Anterior cingulate cortex (tissue), 58 donors: ENCODE results near the gene NAV2.
"Not testable (repeated sequence)": the region's sequence is repeated elsewhere in the genome, so short reads cannot be mapped to it uniquely, and the experiment has no call there.

Source experiments
- DNase-seq, 58 donors: peaks; one replicate each; lab custom pipeline; 2025; lab: John Stamatoyannopoulos, UW

NAV2 gene

DNA sequence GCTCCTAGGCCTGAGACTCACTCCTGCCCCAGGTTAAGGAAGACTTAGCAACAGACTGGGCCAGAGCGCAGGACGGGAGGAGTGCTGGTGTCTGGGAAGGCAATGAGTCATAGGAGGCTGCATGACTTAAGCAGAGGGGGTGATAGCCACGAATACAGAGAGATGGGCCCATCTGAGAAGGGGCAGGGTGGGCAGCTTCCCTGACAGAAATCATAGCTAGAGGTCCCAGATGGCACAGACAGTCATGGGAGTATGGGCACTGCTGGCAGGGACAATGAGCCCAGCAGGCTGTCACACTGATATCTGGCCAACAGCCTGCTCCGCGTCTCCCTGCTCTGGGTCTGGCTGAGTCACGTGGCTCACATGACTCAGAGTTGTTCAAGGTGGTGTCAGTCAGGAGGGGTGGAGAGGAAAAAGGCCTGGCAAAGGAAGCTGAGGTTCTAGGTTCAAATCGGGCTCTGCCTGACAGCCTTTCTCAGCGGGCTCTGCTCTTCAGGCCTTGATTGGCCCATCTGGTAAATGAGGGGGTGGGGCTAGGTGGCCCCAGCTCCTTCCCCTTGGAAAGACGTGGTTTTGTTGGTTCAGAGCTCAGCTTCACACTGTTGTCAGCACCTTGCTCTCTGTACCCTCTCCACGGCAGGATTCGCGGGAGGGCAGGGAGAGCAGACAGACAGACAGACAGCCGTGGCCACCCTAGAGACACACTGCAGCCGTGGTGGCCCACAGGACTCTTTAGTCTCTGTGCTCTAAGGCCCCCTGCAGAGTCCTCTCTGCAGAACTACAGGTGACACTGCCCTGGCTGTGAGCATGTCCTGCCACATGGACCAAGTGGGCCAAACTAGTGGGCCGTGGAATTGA, 399.9 kb downstream of the NAV2 start:
- peak in 55 of 58 donors; percentile 17 to 88 (median 63) for DNase-seq

DNA sequence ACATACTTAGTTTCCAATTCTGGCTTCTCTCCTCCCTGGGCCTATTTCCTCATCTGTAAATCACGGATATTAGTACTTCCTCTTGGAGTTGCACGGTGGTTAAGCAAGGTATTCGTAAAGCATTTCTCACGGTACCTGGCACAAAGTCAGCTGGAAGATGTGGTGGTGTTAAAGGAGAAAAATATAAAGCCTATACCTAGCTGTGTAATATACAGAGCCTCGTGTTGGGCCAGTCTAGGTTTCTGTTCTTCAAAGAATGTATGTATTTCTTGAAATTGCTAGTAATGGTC, 400.5 kb downstream of the NAV2 start:
- DNase-seq, result no peak

DNA sequence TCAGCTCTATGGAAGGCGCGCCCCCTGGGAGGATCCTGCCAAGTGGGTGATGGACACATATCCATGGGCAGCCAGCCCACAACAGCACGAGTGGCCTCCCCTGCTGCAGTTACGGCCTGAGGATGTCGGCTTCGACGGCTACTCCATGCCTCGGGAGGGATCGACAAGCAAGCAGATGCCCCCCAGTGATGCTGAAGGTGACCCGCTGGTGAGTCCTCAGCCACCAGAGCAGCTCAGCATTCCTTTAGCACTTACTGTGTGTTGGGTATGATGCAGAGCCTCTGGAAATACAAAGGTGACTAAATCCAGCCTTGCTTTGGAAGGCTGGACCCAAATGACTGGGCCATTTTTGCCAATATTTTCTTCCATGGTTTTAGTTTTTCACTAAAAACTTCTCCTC, 402.0 kb downstream of the NAV2 start:
- peak in 1 of 58 donors; percentile 2 for DNase-seq

DNA sequence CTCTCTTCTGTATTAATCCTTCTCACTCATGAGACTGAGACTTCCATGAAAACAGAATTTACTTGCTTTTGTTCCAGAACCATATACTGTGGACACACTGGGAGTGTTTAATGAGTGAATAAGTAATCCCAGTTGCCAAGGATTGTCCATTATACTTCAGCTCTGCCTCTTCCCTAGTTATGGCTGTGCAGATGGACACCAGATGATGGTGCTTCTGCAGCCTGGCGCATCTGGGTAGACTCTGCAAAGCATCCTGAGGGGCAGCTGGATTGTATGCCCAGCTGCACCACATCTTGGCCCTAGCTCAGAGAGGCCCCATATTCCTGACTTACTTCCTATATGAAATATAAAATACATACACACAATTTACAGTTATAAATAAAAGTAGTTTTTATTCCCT, 404.2 kb downstream of the NAV2 start:
- no peak for DNase-seq

DNA sequence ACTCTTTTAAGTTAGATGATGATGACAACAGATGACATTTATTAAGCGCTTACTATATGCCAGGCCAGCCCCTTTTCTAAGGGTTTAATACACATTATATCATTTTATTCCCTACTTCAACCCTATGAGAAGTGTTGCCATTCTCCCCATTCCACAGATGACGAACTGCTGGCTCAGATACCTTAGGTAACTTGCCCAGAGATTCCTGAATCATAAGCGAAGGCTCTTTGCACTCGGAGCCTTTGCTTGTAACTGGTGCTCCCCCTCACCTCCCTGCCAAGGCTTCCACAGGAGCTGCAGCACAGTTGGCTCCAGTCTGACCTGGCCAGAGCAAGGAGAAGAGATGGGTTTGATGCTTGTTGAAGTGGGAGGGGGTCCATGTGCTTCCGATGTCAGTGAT, 404.7 kb downstream of the NAV2 start:
- no peak for DNase-seq

DNA sequence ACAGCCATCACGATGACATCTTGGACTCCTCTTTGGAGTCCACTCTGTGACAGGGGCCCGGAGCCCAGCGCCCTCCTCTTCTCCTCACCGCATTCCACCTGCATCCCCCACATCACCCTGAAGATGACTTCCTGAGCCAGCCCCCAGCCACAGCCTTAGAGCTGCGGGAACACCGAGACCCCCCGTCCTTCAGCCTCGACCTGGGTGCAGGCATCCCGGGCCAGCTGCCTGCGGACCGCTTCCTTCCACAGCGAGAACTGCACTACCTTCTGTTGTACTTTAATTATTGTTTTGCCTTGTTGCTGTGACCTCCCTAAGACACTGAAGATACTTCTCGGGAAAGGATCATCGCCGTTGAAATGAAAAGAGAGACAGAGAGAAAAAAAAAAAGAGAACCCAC, 405.6 kb downstream of the NAV2 start:
- no peak for DNase-seq

DNA sequence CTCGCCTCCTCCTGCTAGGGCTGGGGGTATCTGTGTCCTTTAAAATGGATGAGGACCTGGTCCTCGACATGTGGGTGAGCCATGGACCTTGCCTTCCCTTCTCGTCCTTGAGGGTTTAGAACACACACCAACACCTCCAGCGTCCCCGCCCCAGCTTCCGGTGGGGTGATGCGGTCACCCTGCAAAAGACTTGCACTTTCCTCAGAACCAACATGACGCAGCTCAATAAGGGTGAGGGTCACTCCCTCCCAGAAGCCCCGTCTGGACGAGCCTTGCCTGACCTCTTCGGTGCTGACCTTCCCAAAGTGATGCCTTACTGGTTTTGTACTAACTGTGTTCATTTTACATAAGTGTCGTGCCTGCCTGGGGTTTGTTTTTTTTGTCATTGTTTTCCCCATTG, 406.7 kb downstream of the NAV2 start:
- no peak for DNase-seq

DNA sequence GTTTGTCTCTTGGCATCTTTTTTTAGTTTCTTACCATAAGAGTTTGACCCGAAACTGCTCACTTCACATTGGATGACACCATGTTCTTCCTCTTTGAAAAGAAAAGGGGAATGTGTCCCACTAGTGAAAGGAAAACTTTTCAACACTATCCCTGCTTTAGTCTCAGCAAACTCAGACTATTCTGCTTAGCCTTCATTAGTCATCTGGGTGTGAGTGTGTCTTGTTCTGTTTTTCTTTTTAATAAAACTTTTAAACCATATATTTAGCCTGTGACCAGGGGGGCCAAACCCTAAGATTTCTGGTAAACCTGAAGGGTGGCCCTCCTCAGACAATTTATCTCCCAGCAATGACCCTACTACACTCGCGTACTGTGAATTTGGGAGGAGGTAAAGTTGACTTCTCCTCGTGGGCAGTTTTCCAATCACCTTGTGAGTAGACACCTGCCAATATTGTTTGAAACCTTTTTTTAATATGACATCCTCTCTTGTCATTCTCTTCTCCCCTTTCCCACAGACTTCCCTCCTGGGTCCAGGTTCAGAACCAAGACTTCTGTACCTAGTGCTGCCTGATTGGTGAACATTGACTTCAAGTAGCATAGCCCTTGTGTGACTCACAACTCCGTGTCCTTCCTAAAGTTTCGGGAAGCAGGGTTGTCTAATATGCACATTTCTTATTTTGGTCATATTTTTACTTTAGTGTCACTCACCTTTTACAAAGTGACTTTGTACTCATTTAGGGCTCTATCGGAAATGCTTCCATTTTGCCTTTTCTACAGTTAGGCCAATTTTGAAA, 407.7 kb downstream of the NAV2 start:
- no peak for DNase-seq

DNA sequence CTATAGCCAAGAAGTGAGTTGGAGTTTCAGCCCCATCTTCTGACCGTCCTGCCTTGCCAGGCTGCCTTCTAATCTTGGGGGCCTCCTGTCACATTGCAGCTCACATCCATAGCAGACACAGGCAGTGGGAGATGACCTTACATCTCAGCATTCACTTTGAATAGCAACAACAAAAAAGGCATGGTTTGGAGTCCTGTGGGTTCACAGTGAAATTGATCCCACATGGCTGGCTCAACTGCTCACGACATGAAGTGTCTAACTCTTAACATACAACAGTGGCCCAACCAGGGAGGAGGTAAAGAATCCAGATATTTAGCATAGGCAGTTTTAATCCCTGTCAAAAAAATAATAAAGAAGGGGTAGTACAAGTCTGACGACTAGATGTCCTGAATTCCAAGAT, 409.5 kb downstream of the NAV2 start:
- no peak for DNase-seq

DNA sequence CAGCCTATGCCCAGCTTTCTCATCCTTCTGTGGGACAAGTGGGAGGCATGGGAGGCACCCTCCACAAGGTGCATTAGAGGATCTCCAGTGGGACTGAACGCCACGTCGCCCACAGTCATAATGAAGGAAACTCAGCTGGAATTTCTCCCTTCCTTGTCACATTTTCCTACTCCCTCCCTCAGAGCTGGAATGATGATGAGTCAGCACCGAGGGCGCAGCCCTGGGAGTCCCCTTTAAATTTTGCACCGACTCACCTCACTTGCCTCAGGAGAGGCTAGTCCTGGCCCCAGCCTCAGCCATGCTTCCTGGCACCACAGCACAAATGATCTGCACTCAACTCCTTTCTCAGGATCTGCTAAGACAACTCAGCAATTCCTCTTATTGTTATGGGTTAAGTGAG, 413.3 kb downstream of the NAV2 start:
- DNase-seq, result peak in 1 of 58 donors; percentile 6

DNA sequence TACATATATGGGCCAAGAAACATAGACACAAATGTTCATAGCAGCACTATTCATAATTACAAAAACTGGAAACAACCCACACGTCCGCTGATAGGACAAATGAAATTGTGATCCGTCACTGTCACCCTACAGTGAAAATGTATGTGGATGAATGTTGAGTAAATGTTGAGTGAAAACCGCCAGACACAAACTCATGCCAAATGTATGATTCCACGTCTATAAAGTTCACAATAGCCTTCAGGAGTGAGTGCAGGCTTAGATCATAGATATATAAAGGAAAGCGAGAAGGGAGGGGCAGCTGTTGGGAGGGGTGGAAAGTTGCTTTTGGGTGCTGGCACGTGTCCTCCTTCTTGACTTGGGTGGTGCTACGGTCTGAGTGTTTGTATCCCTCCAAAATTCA, 414.1 kb downstream of the NAV2 start:
- DNase-seq, result no peak

DNA sequence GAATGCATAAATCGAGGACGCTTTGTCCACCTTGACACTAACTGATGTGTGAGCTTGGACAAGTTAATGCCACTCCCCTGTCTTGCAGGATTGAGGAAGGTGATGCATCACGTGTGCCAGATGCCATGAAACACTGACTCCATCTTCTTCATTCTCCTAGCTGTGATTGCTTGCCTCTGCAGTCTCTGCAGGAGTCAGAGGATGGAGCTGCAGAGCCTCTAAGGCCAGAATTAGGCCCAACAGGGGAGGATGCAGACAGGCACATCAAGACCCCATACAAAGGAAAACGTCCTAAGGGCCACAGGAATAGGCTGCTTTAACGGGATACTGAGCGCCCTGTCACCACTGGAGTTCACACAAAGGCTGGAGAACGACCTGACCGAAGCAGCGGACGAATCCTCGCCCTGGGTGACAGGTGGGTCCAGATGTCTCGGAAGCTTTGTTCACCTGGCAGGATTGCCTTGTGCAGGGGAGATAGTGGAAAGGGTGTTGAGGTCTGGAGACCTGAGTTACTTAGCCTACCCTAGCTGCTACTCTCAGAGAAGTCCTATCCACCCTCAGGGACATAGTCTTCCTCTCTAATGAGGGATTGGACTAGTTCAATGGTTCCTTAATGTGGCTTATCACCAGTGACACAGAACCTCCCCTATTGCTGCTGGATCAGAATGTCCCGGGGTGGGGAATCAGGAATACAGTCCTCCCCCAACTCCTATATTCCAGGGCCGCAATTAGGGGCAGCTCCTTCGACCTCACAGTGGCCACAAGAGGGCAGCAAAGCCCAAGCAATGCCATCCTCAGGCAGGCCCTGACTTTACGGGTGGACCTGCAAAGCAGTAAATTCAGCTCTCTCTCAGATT, 415.3 kb downstream of the NAV2 start:
- DNase-seq, result peak; percentile 9 to 90 (median 62)

DNA sequence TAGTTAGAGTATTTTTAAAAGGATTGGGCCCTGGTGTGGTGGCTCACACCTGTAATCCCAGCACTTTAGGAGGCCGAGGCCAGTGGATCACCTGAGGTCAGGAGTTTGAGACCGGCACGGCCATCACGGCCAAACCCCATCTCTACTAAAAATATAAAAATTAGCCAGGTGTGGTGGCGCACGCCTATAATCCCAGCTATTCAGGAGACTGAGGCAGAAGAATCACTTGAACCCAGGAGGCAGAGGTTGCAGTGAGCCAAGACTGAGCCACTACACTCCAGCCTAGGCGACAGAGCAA, 415.8 kb downstream of the NAV2 start:
- DNase-seq, result not testable (repeated sequence)

DNA sequence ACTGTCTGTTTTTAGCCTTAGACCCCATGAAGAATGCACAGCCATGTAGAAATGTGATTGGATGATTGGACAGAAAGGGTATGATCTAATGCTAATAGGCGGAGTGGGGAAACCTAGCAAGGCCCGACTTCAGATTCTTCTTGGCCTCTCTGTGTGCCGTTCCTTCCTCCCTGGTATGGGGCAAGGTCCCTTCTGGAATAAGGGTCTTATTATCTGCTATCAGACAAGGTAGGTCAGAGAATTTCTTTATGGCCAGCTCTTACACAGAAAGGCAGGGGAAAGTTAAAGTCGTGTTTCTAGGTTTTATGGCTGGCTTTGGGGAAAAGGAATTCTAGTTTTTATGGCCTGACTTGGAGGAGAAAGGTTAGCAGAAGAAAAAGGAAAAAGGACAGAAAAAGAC, 417.0 kb downstream of the NAV2 start:
- DNase-seq, result no peak

DNA sequence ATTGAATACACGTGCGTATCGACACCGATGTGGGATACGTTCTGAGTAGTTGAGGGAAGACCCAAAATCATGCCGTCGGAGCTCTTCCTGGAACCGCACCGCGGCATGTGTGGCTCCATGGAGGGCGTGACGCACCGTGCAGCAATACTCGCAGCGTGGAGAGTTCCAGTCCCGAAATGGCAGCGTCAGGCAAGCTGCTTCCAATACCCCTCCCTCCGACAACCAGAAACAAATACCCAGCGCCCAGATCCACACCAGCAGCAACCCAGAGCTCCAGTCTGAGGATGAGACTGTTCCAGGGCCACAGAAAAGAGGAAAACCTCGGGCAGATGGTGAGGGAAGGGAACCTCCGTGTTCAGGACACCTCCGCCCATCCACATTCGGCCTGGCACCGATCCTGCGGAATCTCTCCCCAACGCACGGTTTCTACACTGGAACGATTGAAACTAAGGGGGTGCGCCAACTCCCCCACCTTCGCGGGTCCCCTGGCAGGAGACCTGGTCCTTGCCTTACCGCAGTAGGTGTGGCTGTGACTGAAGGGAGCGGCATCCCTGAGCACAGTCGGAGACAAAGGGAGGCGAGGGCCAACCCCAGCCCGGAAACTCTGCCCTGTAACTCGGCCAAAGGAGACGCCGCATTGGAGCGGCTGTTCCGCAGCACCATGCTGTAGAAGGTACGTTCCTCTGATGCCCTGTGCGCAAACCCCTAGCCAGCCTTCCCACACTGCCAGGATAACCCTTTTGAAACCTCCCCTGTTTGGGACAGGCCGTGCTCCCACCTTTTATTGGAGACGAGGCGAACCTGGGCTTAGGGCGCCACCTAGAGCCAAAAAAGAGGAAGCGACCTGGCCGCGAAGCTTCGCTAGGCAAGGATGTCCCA, 419.4 kb downstream of the NAV2 start:
- DNase-seq, result peak in 49 of 58 donors; percentile 4 to 72 (median 33)

DNA sequence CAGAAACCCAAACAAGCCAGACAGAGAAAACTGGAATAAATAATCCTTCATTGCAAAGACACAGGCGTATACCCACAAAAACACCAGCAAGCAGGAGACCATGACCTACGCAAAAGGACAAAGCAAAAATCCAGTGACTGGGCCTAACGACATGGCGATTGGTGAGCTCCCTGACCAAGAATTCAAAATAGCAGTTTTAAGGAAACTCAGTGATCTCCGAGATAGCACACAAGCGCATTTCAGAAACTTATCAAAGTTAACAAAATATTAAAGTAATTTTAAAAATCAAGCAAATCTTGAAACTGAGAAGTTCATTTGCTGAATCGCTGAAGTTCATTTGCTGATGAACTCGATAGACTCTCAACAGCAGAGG, 420.0 kb downstream of the NAV2 start:
- DNase-seq, result no peak

DNA sequence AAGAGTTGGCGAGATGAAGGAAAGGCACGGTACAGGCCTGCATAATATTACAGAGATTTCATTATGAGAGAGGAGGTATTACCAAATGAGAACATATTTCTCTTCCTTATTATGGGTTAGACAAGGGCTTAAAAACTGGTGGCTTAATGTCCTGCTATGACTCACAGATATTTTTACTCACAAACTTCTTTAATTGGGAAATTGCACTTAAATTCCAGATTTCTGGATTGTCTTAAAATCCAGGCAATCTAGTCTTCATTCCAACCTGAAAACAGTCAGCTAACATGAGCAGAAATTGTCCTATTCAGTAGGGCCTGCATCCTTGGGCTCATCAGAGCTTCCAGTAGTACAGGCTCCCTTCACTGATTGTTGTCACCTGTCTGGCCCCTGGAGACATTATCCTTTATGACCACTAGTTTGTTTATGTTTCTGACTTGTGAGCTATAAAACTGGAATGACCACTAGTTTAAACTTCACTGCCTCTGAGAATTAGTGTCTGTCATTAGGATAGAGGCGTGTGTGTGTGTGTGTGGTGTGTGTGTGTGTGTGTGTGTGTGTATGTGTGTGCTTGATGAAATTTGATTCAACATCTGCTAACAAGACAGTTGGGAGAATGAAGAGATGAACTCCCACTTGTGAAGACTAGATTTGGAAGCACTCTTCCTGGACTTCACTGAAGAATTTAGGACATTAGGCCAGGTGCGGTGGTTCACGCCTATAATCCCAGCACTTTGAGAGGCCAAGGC, 422.5 kb downstream of the NAV2 start:
- no peak for DNase-seq

DNA sequence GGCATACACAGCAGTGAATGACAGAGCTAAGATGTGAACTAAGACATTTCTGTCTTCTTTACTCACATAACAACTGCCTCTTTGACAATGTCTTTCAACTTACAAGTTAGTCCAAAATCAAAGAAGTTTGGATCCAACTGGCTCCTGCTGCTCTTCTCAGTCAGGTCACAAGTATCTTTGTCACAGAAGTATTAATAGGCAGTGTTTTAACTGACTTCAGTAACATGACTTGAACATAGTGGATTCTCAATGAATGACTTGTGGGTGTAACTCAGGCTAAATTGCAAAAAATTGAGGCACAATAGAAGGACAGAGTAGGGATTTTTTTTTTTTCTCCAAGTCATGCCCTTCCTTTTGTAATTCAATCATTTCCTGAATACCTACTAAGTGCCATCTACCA, 425.0 kb downstream of the NAV2 start:
- no peak for DNase-seq

DNA sequence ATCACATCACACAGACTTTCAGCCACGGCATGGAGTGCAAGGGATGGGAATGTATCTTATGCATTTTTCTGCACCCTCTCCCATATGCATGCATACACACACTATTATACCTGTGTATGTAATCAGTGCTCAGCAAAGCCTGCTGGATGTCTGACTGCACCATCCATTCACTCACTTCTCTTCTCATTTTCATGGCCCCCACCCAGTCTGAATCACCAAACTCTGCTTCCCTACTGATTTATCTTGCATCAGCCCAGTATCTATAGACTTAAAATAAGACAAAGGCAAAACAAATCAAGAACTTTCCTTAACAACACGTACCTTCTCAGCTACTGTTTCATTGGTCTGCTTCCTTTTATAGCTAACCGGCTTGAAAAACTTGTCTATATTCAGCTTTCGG, 426.1 kb downstream of the NAV2 start:
- no peak for DNase-seq

DNA sequence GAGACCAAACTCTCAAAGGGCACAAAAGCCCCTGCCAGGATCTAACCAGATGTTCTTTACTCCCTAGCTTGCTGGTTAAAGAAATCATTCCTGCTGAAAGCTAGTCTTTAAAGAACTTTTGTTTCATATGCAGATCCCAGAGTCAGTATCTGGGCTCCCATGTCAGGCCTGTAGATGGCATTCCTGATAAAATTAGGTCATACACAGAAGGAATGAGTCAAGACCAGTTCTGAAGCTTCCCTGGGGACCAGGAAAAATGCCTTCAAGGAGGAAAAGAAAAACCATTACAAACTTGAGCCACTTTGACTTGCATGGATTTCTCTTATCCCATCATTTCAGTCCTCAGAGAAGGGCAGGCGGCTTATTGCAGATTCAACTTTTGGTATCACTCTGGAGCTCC, 441.7 kb downstream of the NAV2 start:
- no peak for DNase-seq
